Naive thymus-derived CD8-positive, alpha-beta T cell (primary cell): ENCODE data around the gene LEFTY1. TPM values are rescaled to one million over a fixed set of nuclear protein-coding genes. Genes with fewer than 3 reads are reported as not detected.
A peak's percentile ranks its signal among the peaks of the same experiment; 100 is the strongest.

Experiments
- ATAC-seq, 2 donors: fragments of 150-1000 bp; cut with Tn5 transposase in 1 of 2; sonication (Bioruptor Pico), chemical (Tn5 transposase) in 1 of 2; 1 replicate in 1 of 2; 2 replicates in 1 of 2; pipeline ENCODE4 v1.10.0; 2021; ENCODE audit warnings: mild to moderate bottlenecking in 2 of 2, moderate library complexity in 2 of 2
- POLR2A ChIA-PET: fragments of 350-600 bp; sonication (Branson Sonifier 250); formaldehyde crosslinking; loops from one replicate; lab custom pipeline; 2021; ENCODE audit warnings: antibody characterized with exemption; lab: Charles Lee
- DNase-seq, 10 donors: peaks; one replicate each; pipeline versions ENCODE4 v3.0.0 to v3.0.0-alpha.2; 2020 to 2022
- H3K27ac Mint-ChIP-seq, 10 donors: one replicate each; pipeline ENCODE4 v1.8.0; 2020 to 2022; ENCODE audit warnings: mild to moderate bottlenecking in 10 of 10, mixed read lengths in 10 of 10, moderate library complexity in 4 of 10, inconsistent platforms in 1 of 10
- H3K27me3 Mint-ChIP-seq, 5 donors: one replicate each; pipeline ENCODE4 v1.8.0; 2021 to 2022; ENCODE audit warnings: mixed read lengths in 5 of 5
- H3K36me3 Mint-ChIP-seq, 3 donors: one replicate each; pipeline ENCODE4 v1.8.0; 2020 to 2022; ENCODE audit warnings: mixed read lengths in 3 of 3, mild to moderate bottlenecking in 2 of 3, inconsistent platforms in 1 of 3
- H3K4me1 Mint-ChIP-seq, 4 donors: one replicate each; pipeline ENCODE4 v1.8.0; 2021 to 2022; ENCODE audit warnings: mixed read lengths in 4 of 4
- H3K4me3 Mint-ChIP-seq, 10 donors: one replicate each; pipeline ENCODE4 v1.8.0; 2020 to 2022; ENCODE audit warnings: mild to moderate bottlenecking in 10 of 10, mixed read lengths in 10 of 10, moderate library complexity in 6 of 10, inconsistent platforms in 1 of 10
- H3K9me3 Mint-ChIP-seq, 9 donors: one replicate each; pipeline ENCODE4 v1.8.0; 2020 to 2022; ENCODE audit warnings: mixed read lengths in 9 of 9, mild to moderate bottlenecking in 3 of 9, inconsistent platforms in 1 of 9, moderate library complexity in 1 of 9
- polyA plus RNA-seq, 3 donors: library from polyadenylated mRNA; unstranded; fragments of 300-500 nt; fragmentation: Illumina TruSeq; gene quantifications; one replicate each; pipeline ENCODE4 v1.2.3, GENCODE V29; 2021
- total RNA-seq, 8 experiments: library from RNA in 2 of 8; stranded (reverse) in 2 of 8; gene quantifications; one replicate each; pipeline ENCODE4 v1.2.3 and lab custom pipeline; 2021 to 2026

LEFTY1 gene
- total and polyA plus RNA-seq, 5 experiments from 2014 or later: 0.22 TPM; not detected in 4

DNA sequence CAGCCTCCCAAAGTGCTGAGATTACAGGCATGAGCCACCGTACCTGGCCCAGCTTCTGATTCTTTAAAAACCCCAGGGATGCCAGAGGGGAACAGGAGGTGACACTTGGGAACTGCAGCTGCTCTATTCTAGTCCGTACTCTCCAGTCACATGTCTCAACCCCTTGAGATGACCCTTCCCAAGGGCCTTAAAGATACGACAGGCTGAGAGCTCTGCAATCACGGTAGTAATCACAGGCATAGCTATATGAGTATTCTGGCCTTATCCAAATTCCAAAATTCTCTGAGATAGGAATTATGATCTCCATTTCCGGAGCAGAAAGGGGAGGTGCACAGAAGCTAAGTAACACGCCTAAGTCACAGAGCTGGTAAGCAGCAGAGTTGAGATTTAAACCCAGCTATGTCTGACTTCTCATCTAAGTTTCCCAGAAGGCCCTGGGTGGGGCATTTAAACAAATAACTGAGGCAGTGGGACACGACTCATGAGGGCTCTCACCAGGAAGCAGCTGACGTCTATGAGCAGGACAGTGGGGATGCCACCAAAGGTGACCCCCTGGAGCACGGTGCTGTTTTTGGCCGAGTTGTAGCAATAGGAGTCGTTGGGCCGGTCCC, 11.9 kb downstream of the LEFTY1 start:
- Mint-ChIP-seq H3K9me3 (no peaks in the 10 kb centered on the region), H3K4me3 (peak overlapping the region in 9 of 10 donors; percentile 2 to 98 (median 82)), H3K4me1 (peaks cover 37 to 82% (median 71%) of the 10 kb centered on the region in 4 donors), H3K36me3 (peaks cover 0 to 71% (median 9%) of the 10 kb centered on the region in 3 donors), H3K27me3 (no peaks in the 10 kb centered on the region), H3K27ac (peak overlapping the region; percentile 46 to 95 (median 86))
- POLR2A ChIA-PET: interaction anchor here (0.5 to 19.1 kb wide), 11 partner anchors 12 to 156 kb away, joined by 3 to 526 read pairs (median 8); partner anchors contain the start of genes LEFTY1, PYCR2 and SRP9
- no peak for ATAC-seq
- DNase-seq: no peak

- Mint-ChIP-seq H3K4me3 (peak overlapping the region in 9 of 10 donors; percentile 11 to 94 (median 65)), H3K4me1 (peaks cover 38 to 85% (median 68%) of the 10 kb centered on the region in 4 donors), H3K27me3 (no peaks in the 10 kb centered on the region), H3K36me3 (peaks cover 0 to 89% (median 11%) of the 10 kb centered on the region in 3 donors), H3K27ac (peak overlapping the region; percentile 53 to 95 (median 78)), H3K9me3 (no peaks in the 10 kb centered on the region)
- no peak for ATAC-seq
- POLR2A ChIA-PET: interaction anchor here (0.6 to 19.1 kb wide), 12 partner anchors 7 to 460 kb away, joined by 4 to 526 read pairs (median 9); partner anchors contain the start of genes LEFTY1, SRP9 and TMEM63A
- no peak for DNase-seq
These were observed 13.7 kb downstream of the LEFTY1 start for GRCh38 chr1:225875044-225875815.

- Mint-ChIP-seq H3K27me3 (no peaks in the 10 kb centered on the region), H3K27ac (peak overlapping the region in 9 of 10 donors; percentile 38 to 95 (median 80)), H3K36me3 (peaks cover 0 to 94% (median 11%) of the 10 kb centered on the region in 3 donors), H3K4me1 (peaks cover 32 to 77% (median 61%) of the 10 kb centered on the region in 4 donors), H3K4me3 (peak overlapping the region in 3 of 10 donors; percentile 10 to 45 (median 21)), H3K9me3 (no peaks in the 10 kb centered on the region)
- no peak for DNase-seq
- POLR2A ChIA-PET: interaction anchor here (0.6 to 19.1 kb wide), 10 partner anchors 8 to 97 kb away, joined by 4 to 526 read pairs (median 8); partner anchors contain the start of genes LEFTY1, PYCR2, SRP9 and TMEM63A
- ATAC-seq: no peak
These were observed 14.5 kb downstream of the LEFTY1 start for GRCh38 chr1:225874431-225874830.

DNA sequence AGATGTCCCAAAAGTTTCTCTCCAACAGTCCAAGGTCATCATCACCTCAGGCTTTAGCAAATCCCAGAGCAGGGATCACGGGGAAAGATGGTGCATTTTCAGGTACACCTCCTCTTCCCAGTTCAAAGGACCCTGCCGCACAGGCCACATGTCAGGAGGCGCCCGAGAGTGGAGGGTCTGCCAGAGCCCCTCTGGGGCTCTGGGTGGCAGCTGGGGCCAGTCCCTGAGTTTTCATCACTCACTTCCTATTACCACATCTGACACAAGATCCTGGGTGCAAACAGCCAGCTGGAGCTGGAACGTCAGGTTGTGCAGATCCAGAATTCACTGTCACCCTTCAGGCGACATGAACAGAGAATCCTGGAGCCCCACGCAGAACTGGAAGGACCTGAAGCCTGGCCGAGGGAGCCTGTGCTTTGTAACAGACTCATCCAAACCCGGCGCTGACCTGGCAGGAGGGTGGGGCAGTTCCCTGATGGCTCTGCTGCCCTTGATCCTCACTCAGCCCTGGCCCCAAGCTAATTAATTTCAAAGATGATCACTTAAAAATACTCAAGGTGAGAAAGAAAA, 15.6 kb downstream of the LEFTY1 start:
- Mint-ChIP-seq H3K4me3 (no peak overlapping the region), H3K27me3 (no peaks in the 10 kb centered on the region), H3K4me1 (peaks cover 28 to 70% (median 56%) of the 10 kb centered on the region in 4 donors), H3K27ac (peak overlapping the region in 9 of 10 donors; percentile 34 to 88 (median 72)), H3K36me3 (peaks cover 0 to 98% (median 13%) of the 10 kb centered on the region in 3 donors), H3K9me3 (no peaks in the 10 kb centered on the region)
- POLR2A ChIA-PET: interaction anchor here (0.6 to 19.1 kb wide), 7 partner anchors 9 to 483 kb away, joined by 3 to 526 read pairs (median 8); partner anchors contain the start of genes LEFTY1, PYCR2 and TMEM63A
- no peak for ATAC-seq
- DNase-seq: no peak

DNA sequence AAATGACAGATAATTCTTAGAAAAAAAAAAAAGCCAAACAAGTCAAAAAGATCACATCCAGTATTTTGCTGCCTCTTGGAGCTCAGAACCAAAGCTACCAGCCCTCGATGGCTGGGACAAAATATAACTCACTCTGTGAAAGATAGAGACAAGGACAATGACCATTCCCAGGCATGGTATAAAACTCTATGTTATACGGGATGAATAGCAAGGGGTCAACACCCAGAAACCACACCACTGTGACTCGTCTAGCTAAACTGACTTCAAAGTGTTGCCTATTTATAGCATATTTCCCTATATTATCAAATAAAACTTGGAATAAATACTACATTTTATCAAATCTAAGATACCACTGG, 16.9 kb downstream of the LEFTY1 start:
- Mint-ChIP-seq H3K4me3 (peak overlapping the region in 1 of 10 donors; percentile 30), H3K36me3 (peaks cover 0 to 98% (median 10%) of the 10 kb centered on the region in 3 donors), H3K27me3 (no peaks in the 10 kb centered on the region), H3K27ac (peak overlapping the region in 9 of 10 donors; percentile 57 to 88 (median 68)), H3K4me1 (peaks cover 23 to 70% (median 54%) of the 10 kb centered on the region in 4 donors), H3K9me3 (no peaks in the 10 kb centered on the region)
- DNase-seq (no peak), ATAC-seq (no peak)
- POLR2A ChIA-PET: interaction anchor here (0.7 to 19.1 kb wide), 7 partner anchors 10 to 94 kb away, joined by 3 to 526 read pairs (median 3); partner anchors contain the start of genes LEFTY1, SRP9 and TMEM63A

DNA sequence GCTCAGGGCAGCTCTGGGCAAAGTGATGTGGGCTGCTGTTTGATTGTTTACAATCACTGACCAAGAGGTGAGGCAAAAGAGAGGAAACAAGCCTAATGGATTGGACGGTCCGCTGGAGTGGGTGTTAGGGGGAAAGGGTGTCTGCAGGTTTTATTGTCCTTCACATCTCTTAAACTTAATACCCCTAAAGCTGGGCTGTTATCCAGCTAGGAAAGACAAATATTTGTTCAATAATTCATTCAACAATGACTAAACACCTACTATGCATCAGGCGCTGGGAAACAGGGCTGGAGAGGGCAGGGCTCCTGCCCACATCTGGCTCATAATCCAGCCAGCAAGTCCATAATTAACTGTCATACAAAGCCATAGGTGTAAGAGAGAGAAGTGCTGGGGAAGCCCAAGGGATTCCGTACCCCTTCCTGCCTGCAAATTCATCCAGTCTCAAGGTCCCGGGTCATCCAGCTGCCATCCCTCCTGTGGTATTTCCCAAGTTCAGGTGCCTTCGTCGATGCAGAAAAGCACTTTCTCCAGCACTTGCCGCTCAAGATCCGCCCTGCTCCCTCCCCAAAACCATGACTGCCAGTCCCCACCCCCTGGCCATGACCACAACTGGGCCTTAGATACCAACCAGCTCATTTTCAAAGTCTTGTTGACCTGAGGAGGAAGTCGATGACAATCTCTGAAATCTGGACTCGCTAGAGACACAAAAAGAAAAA, 17.4 kb downstream of the LEFTY1 start:
- H3K27me3 Mint-ChIP-seq: no peaks in the 10 kb centered on the region
- no peaks in the 10 kb centered on the region for H3K9me3 Mint-ChIP-seq
- peak overlapping the region in 2 of 10 donors; percentile 30 to 41 for H3K4me3 Mint-ChIP-seq
- peaks cover 0 to 97% (median 8%) of the 10 kb centered on the region in 3 donors for H3K36me3 Mint-ChIP-seq
- no peak for ATAC-seq
- peak overlapping the region in 9 of 10 donors; percentile 57 to 88 (median 68) for H3K27ac Mint-ChIP-seq
- POLR2A ChIA-PET: interaction anchor here (0.7 to 19.1 kb wide), 9 partner anchors 11 to 94 kb away, joined by 3 to 526 read pairs (median 3); partner anchors contain the start of genes LEFTY1, SRP9 and TMEM63A
- H3K4me1 Mint-ChIP-seq: peaks cover 27 to 71% (median 55%) of the 10 kb centered on the region in 4 donors
- DNase-seq: no peak

GRCh38 chr1:225870911-225871310, 18.0 kb downstream of the LEFTY1 start:
- Mint-ChIP-seq H3K36me3 (peaks cover 0 to 97% (median 8%) of the 10 kb centered on the region in 3 donors), H3K4me3 (no peak overlapping the region), H3K9me3 (no peaks in the 10 kb centered on the region), H3K27me3 (no peaks in the 10 kb centered on the region), H3K4me1 (peaks cover 28 to 71% (median 55%) of the 10 kb centered on the region in 4 donors), H3K27ac (peak overlapping the region in 7 of 10 donors; percentile 25 to 88 (median 63))
- ATAC-seq (no peak), DNase-seq (no peak)
- POLR2A ChIA-PET: interaction anchor here (1.1 to 19.1 kb wide), 6 partner anchors 12 to 93 kb away, joined by 3 to 526 read pairs (median 8); partner anchors contain the start of genes LEFTY1, SRP9 and TMEM63A

- Mint-ChIP-seq H3K36me3 (peaks cover 0 to 96% (median 11%) of the 10 kb centered on the region in 3 donors), H3K9me3 (no peaks in the 10 kb centered on the region), H3K4me3 (no peak overlapping the region)
These were observed 20.2 kb downstream of the LEFTY1 start for GRCh38 chr1:225868631-225869330.

DNA sequence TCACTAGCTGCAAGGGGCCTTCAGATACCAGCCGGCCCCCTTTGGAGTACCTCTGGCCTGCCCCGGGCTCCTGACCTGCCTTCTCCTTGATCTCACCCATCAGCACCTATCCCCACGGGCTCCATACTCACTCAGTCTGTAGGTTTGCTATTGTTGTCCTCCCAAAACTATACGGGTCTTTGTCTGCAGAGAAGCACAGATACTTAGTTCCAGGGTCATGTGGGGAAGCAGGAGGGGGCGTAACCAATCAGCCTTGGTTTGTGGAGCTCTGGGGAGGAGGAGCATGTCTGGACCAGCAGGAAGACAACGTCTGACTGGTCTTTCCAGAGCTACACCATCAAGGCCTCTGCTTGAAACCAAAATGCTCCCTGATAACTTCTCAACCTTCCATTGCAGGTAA, 22.0 kb downstream of the LEFTY1 start:
- peak overlapping the region; percentile 15 to 82 (median 71) for H3K4me3 Mint-ChIP-seq
- no peak for ATAC-seq
- peaks cover 0 to 95% (median 18%) of the 10 kb centered on the region in 3 donors for H3K36me3 Mint-ChIP-seq

More at GRCh38 chr1:225868631-225869330, 20.2 kb downstream of the LEFTY1 start:
- ATAC-seq (no peak), DNase-seq (no peak)
- POLR2A ChIA-PET: interaction anchor here (0.5 to 19.1 kb wide), 5 partner anchors 10 to 63 kb away, joined by 3 to 526 read pairs (median 12); partner anchors contain the start of genes LEFTY1 and TMEM63A
- Mint-ChIP-seq H3K27ac (peak overlapping the region in 9 of 10 donors; percentile 22 to 84 (median 55)), H3K4me1 (peaks cover 28 to 69% (median 52%) of the 10 kb centered on the region in 4 donors), H3K27me3 (no peaks in the 10 kb centered on the region)

GRCh38 chr1:225866061-225866837, 22.7 kb downstream of the LEFTY1 start:
- DNase-seq: peak; percentile 36 to 87 (median 76)
- Mint-ChIP-seq H3K36me3 (peaks cover 0 to 95% (median 20%) of the 10 kb centered on the region in 3 donors), H3K27me3 (no peaks in the 10 kb centered on the region), H3K9me3 (no peaks in the 10 kb centered on the region), H3K4me1 (peaks cover 22 to 56% (median 44%) of the 10 kb centered on the region in 4 donors), H3K4me3 (peak overlapping the region; percentile 53 to 82 (median 74)), H3K27ac (peak overlapping the region; percentile 82 to 95 (median 90))
- POLR2A ChIA-PET: interaction anchor here (0.6 to 5.8 kb wide), 15 partner anchors 8 to 426 kb away, joined by 3 to 92 read pairs (median 5); partner anchors contain the start of genes PYCR2, SRP9 and TMEM63A
- ATAC-seq: peak; percentile 89 to 94

More for the DNA sequence above, 22.0 kb downstream of the LEFTY1 start:
- peaks cover 24 to 61% (median 47%) of the 10 kb centered on the region in 4 donors for H3K4me1 Mint-ChIP-seq
- H3K27me3 Mint-ChIP-seq: no peaks in the 10 kb centered on the region
- no peaks in the 10 kb centered on the region for H3K9me3 Mint-ChIP-seq
- peak in 1 of 10 donors; percentile 23 for DNase-seq
- POLR2A ChIA-PET: interaction anchor here (0.6 to 5.8 kb wide), 7 partner anchors 9 to 113 kb away, joined by 3 to 92 read pairs (median 11); partner anchors contain the start of genes SRP9 and TMEM63A
- H3K27ac Mint-ChIP-seq: peak overlapping the region; percentile 71 to 95 (median 89)
